ENCODE measurements around the gene ARHGAP1. TPM values are rescaled to one million over a fixed set of nuclear protein-coding genes. Genes with fewer than 3 reads are reported as not detected.
A peak's percentile ranks its signal among the peaks of the same experiment; 100 is the strongest.

ARHGAP1 gene
- 22.0 TPM for total RNA-seq

DNA sequence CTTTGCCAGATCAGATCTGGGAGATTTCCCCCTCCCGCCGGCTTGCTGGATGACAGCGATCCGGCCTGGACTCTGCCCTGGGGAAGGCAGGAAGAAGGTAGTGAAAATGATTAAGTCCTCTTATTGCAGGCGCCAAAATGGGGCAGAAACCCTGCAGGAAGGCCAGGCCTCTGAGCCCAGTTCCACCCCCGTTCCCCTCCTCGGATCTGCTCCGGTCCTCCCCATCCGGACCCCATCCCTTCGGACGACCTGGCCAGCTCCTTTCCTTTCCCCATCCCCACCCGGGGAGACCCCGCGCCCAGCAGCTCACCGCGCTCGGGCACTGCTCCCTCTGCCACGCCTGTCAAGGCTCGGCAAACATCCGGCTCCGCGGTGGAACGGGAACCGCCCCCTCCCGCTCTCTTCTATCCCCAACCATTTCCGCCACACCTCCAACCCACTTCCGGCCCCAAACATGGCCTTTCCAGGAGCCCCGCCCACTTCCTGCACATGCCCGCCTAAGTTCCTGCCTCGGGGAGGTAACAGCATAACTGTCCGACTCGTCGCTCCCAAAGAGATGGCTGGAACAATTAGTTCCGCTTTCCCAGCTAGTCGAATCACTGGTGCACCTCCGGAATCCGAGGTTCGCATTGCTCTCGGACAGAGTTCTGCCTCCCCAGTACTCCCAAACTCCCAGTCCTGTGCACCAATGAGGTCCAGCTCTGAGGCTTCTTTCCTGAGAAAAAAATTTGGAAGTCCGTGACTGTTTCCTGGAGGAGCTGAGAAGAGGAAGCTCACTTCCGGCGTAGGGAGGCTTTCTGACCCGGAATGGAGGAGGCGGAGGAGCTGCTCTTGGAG lies at the start of gene ARHGAP1, which contains the start of gene ZNF408:
ARHGAP1 (minus strand) TSS at position 379 of the 837 bp plus-strand sequence. CDS start 4,512 bp downstream, outside the sequence.
ZNF408 (plus strand) TSS at position 791 of the 837 bp plus-strand sequence; CDS start at position 808, 17 bp downstream.
- Histone ChIP-seq H3K27me3 (ENCODE audit: insufficient read depth, low read length) (no peaks in the 10 kb centered on the region), H3K4me1 (ENCODE audit: insufficient read depth, low read length) (peaks cover 47% of the 10 kb centered on the region), H3K4me3 (ENCODE audit: low read length) (peak within 1 kb of the TSS; percentile 86), H3K9me3 (ENCODE audit: low read depth, low read length) (no peaks in the 10 kb centered on the region)

- no peak overlapping the region for H3K4me3 ChIP-seq (ENCODE audit: low read length)
- H3K9me3 ChIP-seq (ENCODE audit: low read depth, low read length): no peaks in the 10 kb centered on the region
- no peaks in the 10 kb centered on the region for H3K4me1 ChIP-seq (ENCODE audit: insufficient read depth, low read length)
- H3K27me3 ChIP-seq (ENCODE audit: insufficient read depth, low read length): no peaks in the 10 kb centered on the region
Measured at GRCh38 chr11:46747150-46747549, 46.7 kb upstream of the ARHGAP1 start.

DNA sequence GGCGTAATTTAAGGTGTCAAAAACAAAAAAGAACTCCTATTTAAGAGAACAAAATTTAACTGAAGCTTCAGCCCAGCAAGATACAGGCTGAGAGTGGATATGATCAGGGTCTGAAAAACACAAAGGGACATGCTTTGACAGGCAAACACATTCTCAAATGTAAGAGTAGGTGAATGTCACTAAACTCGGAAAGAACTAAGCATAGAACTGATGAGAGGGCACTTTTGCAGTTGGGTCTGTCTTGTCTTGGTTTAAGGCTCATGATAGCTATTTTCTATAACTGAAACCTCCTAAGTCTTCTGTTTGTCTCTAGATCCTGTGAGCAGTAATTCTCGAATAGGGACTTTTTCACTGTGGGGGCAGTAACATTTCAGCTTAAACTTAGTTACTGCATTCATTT lies 45.6 kb upstream of the ARHGAP1 start:
- H3K4me3 ChIP-seq (ENCODE audit: low read length): no peak overlapping the region
- H3K27me3 ChIP-seq (ENCODE audit: insufficient read depth, low read length): no peaks in the 10 kb centered on the region
- H3K9me3 ChIP-seq (ENCODE audit: low read depth, low read length): no peaks in the 10 kb centered on the region
- H3K4me1 ChIP-seq (ENCODE audit: insufficient read depth, low read length): no peaks in the 10 kb centered on the region

DNA sequence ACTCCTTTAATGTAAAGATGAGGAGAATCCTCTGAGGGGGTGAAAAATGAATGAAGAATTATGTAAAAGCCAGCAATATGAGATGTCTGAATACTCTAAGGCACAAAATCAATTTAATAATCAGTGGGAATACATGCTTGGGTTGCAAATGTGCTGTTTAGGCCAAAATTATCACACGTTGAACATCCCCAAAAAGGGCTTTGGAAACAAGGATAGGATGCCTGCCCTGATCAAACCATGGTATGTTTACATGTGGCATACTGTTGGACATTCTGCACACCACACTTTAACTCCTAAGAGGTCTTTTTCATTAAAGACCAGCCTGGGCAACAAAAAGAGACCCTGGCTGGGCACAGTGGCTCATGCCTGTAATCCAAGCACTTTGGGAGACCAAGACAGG lies 44.9 kb upstream of the ARHGAP1 start:
- H3K4me3 ChIP-seq (ENCODE audit: low read length): no peak overlapping the region
- H3K27me3 ChIP-seq (ENCODE audit: insufficient read depth, low read length): no peaks in the 10 kb centered on the region
- H3K4me1 ChIP-seq (ENCODE audit: insufficient read depth, low read length): no peaks in the 10 kb centered on the region
- no peaks in the 10 kb centered on the region for H3K9me3 ChIP-seq (ENCODE audit: low read depth, low read length)

DNA sequence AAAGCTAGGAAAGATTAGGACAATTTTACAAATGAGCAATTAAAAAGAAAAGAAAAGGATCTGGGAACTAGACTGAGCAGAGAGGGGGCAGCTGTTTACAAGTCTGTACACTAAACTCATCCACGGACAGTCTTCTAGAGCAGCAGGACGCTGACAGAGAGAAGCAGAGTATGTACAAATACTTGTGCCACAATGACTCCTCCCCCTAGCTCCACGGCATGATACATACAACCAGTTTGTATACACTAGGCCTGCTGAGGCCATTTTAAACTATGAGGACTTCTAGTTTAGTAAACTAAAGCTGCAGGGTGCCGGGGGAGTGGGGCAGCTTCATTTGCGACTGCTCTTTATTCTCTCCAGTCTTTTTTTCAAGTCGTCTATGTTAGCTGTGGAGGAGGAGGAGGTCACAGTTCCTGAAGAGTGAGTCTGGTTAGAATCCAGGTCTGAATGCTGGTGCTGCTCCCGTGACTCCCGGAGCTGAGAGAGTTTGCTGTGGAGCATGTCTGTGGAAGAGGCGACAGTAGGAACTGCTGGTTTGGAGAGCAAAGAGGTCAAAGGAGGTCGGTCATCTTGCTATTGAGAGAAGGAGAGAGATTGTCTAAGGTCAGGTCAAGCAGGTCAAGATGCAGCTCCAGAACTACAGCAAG lies 43.4 kb upstream of the ARHGAP1 start:
- Histone ChIP-seq H3K27me3 (ENCODE audit: insufficient read depth, low read length) (no peaks in the 10 kb centered on the region), H3K4me1 (ENCODE audit: insufficient read depth, low read length) (no peaks in the 10 kb centered on the region), H3K9me3 (ENCODE audit: low read depth, low read length) (no peaks in the 10 kb centered on the region), H3K4me3 (ENCODE audit: low read length) (no peak overlapping the region)

DNA sequence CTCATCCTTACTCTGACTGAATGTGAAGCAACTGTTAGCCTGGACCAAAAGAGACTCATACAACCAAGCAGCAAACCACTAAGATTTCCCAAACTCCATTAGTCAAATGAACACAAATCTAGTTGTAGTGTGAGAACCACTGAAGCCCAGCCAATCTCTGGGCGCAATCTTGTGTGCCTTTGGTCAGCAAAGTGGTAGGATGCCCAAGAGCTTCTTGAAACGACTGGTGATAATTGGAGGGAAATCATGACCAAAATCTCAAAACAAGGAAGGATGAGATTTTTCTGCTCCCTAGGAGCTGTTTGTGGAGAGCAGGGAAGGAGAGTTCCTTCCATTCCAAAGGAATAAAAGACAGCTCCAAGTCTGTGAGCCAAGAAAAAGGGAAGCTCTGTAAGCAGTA lies 42.6 kb upstream of the ARHGAP1 start:
- no peaks in the 10 kb centered on the region for H3K9me3 ChIP-seq (ENCODE audit: low read depth, low read length)
- H3K4me1 ChIP-seq (ENCODE audit: insufficient read depth, low read length): no peaks in the 10 kb centered on the region

GRCh38 chr11:46741600-46742484 lies 41.4 kb upstream of the ARHGAP1 start:
- no peaks in the 10 kb centered on the region for H3K27me3 ChIP-seq (ENCODE audit: insufficient read depth, low read length)
- H3K4me3 ChIP-seq (ENCODE audit: low read length): no peak overlapping the region
- no peaks in the 10 kb centered on the region for H3K9me3 ChIP-seq (ENCODE audit: low read depth, low read length)
- H3K4me1 ChIP-seq (ENCODE audit: insufficient read depth, low read length): no peaks in the 10 kb centered on the region

More for the DNA sequence above, 42.6 kb upstream of the ARHGAP1 start:
- no peak overlapping the region for H3K4me3 ChIP-seq (ENCODE audit: low read length)
- no peaks in the 10 kb centered on the region for H3K27me3 ChIP-seq (ENCODE audit: insufficient read depth, low read length)

GRCh38 chr11:46738887-46739286 lies 38.5 kb upstream of the ARHGAP1 start:
- Histone ChIP-seq H3K9me3 (ENCODE audit: low read depth, low read length) (no peaks in the 10 kb centered on the region), H3K4me1 (ENCODE audit: insufficient read depth, low read length) (no peaks in the 10 kb centered on the region), H3K4me3 (ENCODE audit: low read length) (no peak overlapping the region), H3K27me3 (ENCODE audit: insufficient read depth, low read length) (no peaks in the 10 kb centered on the region)

- H3K4me3 ChIP-seq (ENCODE audit: low read length): no peak overlapping the region
- no peaks in the 10 kb centered on the region for H3K27me3 ChIP-seq (ENCODE audit: insufficient read depth, low read length)
- H3K4me1 ChIP-seq (ENCODE audit: insufficient read depth, low read length): no peaks in the 10 kb centered on the region
- no peaks in the 10 kb centered on the region for H3K9me3 ChIP-seq (ENCODE audit: low read depth, low read length)
Measured at GRCh38 chr11:46737699-46738098, 37.3 kb upstream of the ARHGAP1 start.

DNA sequence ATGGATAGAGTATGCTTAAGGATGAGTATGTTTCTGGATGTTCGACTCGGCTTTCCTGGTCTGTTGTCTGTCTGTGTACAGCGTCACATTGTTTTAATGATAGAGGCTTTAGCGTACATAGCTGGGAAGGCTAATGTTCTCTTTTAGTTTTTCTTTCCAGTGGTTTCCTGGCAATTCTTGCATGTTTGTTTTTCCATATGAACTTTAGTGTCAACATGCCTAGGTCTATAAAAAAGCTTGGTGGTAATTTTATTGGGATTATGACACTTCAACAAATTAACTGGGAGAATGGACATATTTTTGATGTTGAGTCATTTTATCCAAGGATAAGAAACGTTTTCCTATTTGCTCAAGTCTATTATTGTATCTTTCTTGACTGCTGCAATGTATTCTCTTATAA lies 36.2 kb upstream of the ARHGAP1 start:
- H3K4me3 ChIP-seq (ENCODE audit: low read length): no peak overlapping the region
- no peaks in the 10 kb centered on the region for H3K9me3 ChIP-seq (ENCODE audit: low read depth, low read length)
- no peaks in the 10 kb centered on the region for H3K27me3 ChIP-seq (ENCODE audit: insufficient read depth, low read length)
- H3K4me1 ChIP-seq (ENCODE audit: insufficient read depth, low read length): no peaks in the 10 kb centered on the region

DNA sequence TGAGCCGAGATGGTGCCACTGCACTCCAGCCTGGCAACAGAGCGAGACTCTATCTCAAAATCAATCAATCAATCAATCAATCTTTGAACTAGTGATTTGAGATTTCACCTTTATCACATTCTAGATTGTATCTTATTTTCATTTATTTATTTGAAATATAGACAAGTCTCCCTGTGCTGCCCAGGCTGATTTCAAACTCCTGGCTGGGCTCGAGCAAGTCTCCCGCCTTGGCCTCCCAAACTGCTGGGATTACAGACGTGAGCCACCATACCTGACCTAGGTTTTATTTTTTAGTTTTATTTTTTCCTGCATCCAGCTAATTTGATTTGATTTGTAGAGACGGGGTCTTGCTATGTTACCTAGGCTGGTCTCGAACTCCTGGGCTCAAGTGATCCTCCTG lies 35.7 kb upstream of the ARHGAP1 start:
- Histone ChIP-seq H3K9me3 (ENCODE audit: low read depth, low read length) (no peaks in the 10 kb centered on the region), H3K4me1 (ENCODE audit: insufficient read depth, low read length) (no peaks in the 10 kb centered on the region), H3K4me3 (ENCODE audit: low read length) (no peak overlapping the region), H3K27me3 (ENCODE audit: insufficient read depth, low read length) (no peaks in the 10 kb centered on the region)

- Histone ChIP-seq H3K27me3 (ENCODE audit: insufficient read depth, low read length) (no peaks in the 10 kb centered on the region), H3K4me1 (ENCODE audit: insufficient read depth, low read length) (no peaks in the 10 kb centered on the region), H3K9me3 (ENCODE audit: low read depth, low read length) (no peaks in the 10 kb centered on the region), H3K4me3 (ENCODE audit: low read length) (no peak overlapping the region)
Measured at GRCh38 chr11:46733234-46733633, 32.8 kb upstream of the ARHGAP1 start.

- Histone ChIP-seq H3K9me3 (ENCODE audit: low read depth, low read length) (no peaks in the 10 kb centered on the region), H3K4me1 (ENCODE audit: insufficient read depth, low read length) (no peaks in the 10 kb centered on the region), H3K4me3 (ENCODE audit: low read length) (no peak overlapping the region), H3K27me3 (ENCODE audit: insufficient read depth, low read length) (no peaks in the 10 kb centered on the region)
Measured at GRCh38 chr11:46731545-46731944, 31.1 kb upstream of the ARHGAP1 start.

DNA sequence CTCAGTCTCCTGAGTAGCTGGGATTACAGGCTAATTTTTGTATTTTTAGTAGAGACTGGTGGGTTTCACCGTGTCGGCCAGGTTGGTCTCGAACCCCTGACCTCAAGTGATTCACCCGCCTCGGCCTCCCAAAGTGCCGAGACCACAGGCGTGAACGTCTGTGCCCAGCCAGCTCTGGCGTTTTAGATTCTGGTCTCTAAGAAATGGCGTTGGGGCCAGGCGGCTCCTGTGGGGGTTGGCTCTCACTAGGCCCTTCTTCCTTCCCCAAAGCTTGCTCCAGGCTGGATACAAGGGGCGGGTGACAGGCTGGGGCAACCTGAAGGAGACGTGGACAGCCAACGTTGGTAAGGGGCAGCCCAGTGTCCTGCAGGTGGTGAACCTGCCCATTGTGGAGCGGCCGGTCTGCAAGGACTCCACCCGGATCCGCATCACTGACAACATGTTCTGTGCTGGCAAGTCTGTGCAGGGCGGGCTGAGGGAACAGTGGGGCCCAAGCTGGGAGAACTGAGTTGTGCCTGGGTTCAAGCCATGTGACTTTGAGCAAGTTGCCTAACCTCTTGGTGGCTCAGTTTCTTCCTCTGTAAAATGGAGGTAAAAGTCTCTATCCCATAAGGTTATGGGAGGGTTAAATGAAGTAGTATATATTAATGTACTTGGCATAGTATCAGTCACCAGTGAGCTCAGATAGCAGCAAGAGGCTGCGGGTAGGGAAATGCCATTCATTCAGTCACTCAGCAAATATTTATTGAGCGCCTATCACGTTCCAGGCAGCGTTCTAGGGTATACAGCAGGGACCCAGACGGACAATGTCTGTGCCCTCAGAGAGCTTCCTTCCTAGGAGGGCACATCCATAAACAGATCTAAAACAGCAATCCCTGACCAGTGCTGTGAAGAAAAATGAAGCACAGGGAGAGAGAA lies 28.9 kb upstream of the ARHGAP1 start:
- Histone ChIP-seq H3K9me3 (ENCODE audit: low read depth, low read length) (no peaks in the 10 kb centered on the region), H3K4me3 (ENCODE audit: low read length) (no peak overlapping the region)

More for the DNA sequence above, 28.9 kb upstream of the ARHGAP1 start:
- H3K4me1 ChIP-seq (ENCODE audit: insufficient read depth, low read length): no peaks in the 10 kb centered on the region
- H3K27me3 ChIP-seq (ENCODE audit: insufficient read depth, low read length): no peaks in the 10 kb centered on the region

Measured in mononuclear cell (primary cell).